Endometrial microvascular endothelial cells (primary cell): Measurements from ENCODE around the gene MAGI2. TPM values are rescaled to one million over a fixed set of nuclear protein-coding genes. Genes with fewer than 3 reads are reported as not detected.

Source experiments
- in situ Hi-C: cut with HindIII; loops from 2 replicates; pipeline ENCODE4 v1.10.0; 2017; ENCODE audit warnings: low sequenced_read_pairs, low pct_unique_long_range_greater_than_20kb; ENCODE audit errors: inconsistent ontology term
- total RNA-seq: library from RNA; depleted of rRNA; stranded (reverse); fragments of >200 nt; gene quantifications from one replicate; pipeline ENCODE4 v1.2.3, GENCODE V29; 2015; ENCODE audit errors: inconsistent ontology term

MAGI2 gene
- total RNA-seq, 1 donor from 2014 or later: 0.46 TPM

DNA sequence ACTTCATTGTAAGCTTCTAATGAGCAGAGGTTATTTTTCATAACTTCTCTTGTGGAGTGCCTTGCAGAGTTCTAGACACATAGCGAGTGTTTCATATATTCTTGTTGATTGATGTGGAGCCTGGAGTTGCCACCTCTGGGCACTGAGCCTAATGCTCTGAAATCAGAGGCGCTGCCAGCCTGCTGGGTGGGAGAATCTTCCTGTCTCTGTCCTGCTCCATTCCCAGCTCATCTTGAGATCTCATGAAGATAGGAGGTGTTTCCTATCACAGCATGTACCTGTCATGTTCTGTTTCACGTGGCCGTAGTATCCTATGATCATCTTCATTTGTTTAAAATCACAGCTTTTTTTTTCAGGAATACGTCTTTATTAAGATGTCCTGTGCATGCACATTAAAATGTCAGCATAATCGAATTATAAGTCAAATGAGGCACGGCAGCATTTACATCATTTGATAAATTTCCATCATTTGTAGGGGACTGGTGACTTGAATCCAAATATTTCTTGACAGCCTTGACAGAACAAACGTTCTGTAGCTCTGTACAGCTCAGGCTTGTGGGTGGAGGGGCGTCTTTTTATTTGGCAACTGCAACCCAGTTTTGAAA lies 1261.9 kb downstream of the MAGI2 start:
- in situ Hi-C loops: no loop called here

DNA sequence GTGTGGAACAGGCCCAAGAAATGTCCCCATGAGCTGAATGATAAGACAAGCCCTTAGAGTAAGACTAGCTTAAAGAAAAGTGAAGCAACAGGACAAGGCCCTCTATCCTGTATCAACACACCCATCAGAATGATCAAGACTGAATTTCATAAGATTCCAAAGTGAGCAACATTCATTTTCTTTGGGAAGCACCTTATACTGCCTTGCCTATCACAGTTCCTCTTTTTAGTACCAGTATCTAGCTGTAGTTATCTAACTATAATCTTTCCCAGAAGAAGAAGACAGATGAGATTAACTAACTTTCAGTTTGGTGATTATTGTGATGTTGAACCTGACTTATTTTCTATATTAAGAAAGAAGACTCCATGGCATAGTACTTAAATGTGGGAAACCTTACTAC lies 1263.7 kb downstream of the MAGI2 start:
- in situ Hi-C loops: no loop called here

DNA sequence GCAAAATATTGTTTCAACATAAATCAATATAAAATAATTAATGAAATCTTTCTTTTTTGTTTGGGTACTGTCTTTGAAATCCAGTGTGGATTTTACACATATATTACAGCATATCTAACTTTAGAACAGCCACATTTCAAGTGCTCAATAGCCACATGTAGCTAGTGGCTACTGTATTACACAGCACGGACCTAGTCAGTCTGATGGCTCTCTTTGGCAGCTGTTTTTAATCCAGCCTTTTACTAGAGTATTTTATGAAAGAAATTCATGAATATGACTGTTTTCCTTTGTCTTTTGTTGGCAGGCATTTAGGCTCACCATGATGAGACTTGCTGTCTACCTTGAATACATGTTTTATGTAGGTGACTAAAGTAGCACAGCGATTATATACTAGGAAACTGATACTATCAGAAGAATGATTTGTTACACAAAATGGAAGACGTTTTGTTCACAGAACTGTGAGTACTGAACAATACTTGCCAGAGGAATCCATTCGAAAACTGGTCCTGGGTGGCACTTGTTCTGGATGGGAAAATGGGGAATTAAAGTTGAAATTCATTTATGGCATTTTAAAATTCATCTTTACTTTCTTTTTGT lies 1268.2 kb downstream of the MAGI2 start:
- in situ Hi-C loops: no loop called here

DNA sequence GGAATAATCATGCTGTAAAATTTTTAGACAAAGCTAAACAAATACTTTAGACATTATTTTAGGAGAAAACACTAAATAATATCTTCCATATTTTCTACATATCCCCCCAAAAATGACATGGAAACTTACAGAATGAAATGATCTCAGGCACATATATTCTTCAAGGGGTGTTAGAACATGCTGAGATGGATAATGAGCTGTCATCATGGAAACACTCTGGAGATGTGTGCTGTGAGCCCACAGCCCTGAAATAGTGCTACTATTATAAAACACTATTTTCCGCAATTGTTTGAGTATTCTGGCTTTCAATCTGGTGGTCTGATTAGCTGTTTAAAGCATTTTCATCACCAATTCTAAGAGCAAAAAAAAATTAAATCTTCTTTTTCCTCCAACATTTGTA lies 1269.2 kb downstream of the MAGI2 start:
- in situ Hi-C loops: no loop called here

DNA sequence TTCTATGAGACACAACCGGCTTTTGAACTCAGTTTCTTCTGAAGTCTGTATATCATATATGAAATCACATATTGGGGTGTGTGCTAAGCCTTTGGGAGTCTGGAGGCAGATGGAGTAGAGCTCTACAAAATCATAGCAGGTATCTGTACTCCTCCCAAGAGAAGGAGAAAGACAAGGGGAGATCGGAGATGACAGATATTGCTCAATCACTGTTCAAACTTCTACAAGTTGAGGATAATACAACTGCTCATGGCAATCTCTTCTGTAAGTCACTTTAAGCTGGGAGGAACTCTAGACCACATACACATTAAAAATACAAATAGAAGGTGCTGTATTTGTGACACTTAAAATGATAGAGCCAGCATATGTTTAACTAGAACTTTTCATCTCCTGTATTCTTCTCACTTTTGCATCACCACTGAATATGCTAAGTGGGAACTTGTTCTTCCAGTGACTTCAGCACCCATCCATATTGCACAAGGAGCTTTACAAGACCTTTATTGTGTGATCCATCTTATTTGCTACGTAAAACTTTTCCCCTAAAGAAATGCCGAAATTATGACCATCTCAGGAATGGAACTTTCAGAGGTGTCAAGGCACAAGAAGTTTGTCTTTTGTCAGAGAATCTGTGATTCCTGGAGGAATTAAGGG lies 1273.5 kb downstream of the MAGI2 start:
- in situ Hi-C loops: no loop called here

DNA sequence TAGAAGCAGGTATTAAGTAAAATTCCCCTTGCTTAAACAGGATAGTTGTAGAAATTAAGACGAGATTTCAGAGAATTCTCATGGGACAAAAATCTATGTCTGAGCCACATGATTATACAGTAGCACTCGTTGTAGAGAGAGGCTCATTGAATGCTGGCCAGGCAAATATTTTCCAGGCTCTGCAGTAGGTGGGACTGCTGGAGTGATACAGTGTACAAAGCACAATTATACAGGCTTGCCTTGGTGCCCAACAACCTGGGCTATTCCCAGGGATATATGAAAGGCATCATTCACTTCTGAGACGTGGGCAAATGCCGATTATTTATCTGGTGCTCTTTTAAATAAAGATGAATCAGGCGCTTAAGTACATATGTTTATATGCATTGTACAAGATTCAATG lies 1274.3 kb downstream of the MAGI2 start:
- in situ Hi-C loops: no loop called here

DNA sequence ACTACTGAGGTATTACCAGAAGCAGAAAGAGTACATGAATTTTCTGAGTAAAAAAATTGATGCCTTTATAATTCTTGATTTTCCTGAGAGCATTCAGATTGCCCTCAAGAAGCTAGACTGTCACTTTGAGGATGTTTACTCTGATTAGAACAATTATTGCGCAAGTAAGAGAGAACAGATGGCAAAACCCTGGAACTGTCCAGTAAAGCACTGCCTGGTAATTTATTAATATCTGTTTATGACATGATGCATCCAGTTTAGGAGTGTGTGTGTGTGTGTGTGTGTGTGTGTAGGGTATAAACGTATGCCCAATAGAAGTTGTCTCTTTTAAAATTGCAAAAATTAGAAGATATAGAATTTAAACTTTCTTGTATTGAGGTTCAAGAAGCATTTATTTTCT lies 1275.1 kb downstream of the MAGI2 start:
- in situ Hi-C loops: no loop called here

DNA sequence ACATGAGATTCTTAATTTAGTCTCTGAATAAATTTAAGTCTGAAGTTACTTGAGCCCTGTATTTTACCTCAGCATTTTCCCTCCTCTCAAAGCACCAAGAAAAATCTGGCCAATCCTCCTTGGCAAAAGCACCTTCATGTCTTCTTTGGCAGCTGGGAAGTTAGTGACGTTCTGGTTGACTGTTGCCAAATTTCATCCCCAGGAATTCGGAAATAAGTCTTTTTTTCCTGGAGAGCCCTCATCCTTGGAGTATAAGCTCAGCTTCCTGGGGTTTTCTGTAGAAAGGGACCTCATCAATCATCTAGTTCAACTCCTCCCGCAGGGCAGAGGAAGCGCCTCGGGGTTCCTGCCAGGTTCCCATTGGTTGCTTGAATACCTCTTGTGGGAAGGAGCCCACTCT lies 1277.3 kb downstream of the MAGI2 start:
- in situ Hi-C loops: no loop called here

DNA sequence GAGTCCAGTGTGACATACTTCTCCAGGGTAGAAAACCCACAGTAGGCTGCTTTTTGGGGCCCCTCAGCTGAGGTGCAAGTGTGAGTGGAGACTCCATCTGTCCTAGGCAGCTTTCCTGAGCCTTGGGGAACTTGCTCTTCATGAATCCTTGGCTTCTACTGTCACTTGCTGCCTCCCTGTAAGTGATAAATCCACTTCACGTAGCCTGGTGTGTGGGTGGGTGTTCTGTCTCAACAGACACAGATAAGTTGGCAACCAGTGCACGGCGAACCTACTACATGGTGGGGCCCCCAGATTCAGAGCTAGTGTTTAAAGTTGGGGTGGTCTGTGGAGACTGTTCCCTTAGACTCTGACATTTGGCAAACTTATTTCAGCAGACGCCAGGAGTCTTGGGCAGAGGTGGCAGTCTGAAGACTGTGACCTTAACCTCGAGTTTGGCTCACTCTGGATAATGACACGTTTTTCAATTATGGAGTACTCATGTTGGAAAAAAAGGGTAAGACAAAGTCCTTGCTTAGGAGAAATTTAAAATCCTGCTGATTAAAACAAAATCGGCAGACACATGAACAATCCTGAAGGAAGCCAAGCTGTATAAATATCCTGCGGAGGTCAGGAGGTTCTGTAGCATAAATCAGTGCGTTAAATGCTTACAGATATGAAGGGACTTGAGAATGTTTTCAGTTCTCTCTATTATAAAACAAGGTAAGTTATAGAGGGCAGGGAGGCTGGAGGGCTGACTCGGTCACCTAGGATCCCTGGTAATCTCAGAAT lies 1278.0 kb downstream of the MAGI2 start:
- in situ Hi-C loops: no loop called here

DNA sequence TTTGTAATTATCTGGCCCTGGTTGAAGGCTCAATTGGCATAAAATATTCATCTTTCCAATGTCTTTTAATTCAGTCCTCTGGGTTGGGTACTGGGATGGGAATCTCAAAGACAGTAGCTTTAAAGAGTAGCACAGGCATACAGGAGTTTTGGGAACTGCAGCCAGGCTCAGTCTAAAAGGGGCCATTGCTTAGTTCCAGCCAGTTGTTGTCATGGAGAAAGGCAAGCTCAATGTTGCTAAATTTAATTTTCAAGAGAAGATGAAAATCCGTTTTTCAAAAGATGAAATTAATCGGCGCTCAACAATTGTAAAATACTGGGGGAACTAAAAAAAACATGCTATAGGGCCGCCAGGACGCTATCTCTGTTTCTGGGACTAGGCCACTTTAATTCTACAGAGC lies 1279.8 kb downstream of the MAGI2 start:
- in situ Hi-C loops: no loop called here

DNA sequence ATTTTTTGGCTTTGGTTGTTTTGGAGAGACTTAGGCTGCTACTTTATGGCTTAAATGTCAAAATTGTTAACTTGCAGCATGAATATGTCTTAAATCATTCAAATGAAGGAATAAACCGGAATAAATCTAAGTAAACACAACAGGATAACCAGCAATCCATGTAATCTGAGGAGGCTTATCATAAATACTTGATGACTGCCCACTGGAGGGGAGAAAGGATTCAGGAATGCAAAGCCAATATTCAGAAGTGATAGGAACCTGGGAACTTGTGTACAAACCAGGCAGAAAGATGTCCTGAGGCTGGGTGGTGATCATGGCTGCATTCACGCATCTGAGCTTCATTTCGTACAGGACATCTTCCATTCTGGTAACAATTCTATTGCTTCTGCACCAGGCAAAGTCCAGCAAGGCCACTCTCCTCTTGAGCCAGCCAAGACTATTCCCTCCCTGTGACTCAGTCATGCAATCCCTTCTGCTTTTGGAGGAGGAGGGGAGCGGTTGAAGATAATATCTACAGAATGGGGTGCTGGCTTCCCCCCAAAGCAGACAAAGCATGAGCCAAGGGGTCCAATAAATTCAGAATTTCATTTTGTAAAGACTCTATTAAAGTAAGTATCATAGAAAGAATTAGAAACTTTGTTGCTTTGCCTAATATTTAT lies 1280.4 kb downstream of the MAGI2 start:
- in situ Hi-C loops: no loop called here

DNA sequence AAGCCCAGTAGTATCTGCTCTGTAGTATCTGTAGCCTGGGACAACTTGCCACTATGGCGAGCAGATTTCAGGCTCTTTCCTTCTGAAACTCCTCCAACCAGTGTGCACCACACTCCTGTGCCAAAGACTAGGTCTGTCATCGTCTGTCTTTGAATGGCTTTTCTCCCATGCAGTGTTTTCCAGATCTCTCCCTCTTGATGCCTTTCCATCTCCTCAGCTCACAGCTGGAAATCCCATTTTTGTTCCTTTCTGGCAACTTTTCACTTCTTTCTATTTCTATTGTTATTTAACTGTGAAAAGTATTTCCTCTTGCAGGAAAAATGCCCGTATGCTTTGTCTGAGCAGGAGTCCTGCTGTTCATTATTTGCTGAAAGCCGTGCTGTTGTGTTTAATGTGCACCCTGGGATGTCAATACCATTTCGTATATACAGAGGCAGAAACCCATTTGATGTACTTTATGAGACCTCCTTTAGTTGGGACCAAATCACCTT lies 1281.2 kb downstream of the MAGI2 start:
- in situ Hi-C loops: no loop called here

DNA sequence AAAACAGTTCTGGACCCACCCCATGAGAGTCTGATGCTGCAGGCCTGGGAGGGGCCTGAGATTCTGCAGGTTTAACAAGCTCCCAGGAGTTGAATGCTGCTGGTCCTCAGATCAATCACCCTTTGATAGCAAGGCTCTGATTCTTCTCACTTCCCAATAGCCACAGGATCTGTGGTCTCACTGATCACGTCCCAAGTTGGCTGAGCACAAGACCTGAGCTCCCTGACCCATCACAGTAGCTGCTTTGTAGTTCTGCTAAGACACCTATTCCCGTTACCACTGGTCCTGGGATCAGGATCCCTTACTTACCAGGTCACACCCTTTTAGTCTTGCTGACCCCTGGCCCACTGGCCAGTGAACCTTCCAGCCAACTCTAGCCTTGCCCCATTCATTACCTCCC lies 1282.1 kb downstream of the MAGI2 start:
- in situ Hi-C loops: no loop called here

DNA sequence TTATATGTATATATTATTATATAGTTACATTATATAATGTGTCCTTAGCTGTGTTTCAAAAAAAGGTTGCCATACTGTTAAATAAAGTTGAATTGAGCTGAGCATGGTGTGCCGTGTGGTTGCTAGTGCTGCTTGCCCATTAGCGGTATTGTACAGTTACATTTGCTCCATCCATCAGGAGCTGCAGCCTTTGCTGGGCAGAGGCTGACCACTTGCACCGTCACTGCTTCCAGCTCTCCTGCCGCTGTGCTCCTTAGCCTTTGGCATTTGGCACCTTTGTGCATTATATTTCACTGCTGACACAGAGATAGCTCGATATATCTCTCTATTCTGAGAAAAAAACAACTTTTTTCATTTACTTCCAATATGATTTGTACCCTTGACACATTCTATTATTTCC lies 1282.7 kb downstream of the MAGI2 start:
- in situ Hi-C loops: no loop called here

DNA sequence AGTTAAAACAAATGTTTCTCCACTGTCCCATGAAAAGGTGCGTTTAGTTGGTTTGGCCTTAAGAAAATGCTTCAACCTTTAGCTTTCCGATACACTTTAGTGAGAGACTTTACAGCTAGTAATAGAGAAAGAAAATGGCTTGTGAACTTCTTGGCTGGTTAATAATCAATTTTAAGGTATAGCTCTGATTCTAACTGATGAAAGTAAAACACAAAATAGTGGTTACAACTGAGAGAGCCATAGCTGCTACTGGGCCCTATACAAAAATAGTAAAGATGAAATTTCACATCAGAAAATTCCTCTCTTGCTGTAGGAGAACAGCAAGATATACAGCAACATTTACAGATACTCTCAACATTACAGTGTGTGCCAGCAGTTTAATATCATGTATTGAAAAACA lies 1283.5 kb downstream of the MAGI2 start:
- in situ Hi-C loops: no loop called here

DNA sequence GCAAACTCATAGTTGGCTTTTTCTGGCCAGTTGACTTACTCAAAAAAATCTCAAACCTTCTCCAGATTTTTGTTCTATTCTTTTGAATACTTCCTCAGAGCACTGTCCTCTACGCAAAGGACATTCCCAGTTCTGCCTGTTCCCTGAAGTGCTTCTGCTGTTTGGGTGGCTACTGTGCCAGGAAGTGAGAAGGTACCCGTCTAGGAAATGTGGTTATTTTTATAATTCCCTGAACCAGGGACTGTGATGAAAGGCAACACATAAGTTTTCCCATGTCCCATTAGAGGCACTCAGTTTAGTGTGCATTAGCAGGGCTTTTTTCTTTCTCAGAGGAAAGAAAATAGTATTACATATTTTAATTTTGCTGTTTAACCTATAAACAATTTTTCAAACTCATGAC lies 1284.6 kb downstream of the MAGI2 start:
- in situ Hi-C loops: no loop called here

DNA sequence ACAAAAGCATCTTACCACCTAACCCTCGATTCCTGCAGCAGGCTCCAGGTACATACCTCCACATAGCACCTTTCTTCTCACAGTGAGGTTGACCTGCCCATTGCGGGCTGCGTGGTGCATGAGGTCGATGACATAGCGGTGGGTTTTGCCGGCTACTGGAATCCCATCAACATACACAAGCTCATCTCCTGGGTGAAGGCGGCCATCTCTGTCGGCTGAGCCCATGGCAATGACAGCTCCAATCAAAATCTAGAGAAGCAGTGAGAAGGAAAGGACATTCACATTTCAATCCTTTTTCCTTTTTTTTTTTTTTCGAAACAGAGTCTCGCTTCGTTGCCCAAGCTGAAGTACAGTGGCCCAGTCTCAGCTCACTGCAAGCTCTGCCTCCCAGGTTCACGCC lies 1285.6 kb downstream of the MAGI2 start:
- in situ Hi-C loops: no loop called here

DNA sequence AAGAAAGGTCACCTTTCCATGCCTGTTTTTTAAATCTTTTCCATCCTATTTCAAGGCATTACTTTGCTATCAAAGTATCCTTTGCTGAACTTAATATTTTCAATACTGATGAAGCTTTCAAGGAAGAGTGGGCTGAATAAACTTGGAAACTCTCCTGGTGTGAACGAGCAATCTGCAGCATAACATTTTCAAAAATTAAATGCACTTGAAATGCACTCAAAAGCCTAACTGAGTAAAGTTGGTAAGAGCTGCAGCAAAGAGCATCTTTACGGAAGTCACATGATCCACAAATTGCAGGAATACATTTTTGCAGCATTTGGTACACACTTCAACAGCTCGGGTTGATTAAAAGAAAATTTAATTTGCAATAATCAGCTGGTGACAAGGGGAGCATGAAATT lies 1287.6 kb downstream of the MAGI2 start:
- in situ Hi-C loops: no loop called here

DNA sequence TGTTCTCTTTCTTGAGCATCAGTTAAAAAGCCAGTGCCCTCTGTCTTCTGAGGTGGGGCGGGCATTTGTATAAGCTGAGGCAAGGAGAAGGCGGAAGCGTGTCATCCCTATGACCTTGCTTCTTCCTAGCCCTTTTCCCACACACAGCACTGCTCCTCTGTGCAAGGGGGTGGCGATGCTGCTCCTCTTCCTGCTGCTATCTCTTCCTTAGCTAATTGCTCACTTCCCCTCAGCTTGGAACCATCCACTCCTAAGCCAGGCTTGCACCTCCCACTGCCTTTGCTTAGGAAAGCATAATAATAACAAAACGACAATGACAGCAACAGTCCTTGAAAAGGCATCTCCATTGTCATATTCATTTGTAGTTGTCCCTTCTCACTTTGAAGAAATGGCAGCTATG lies 1288.0 kb downstream of the MAGI2 start:
- in situ Hi-C loops: no loop called here
